A549 treated with AZD9567 at 1 μM for 4 hours (cell line): ENCODE data around the gene CYP26C1. TPM values are rescaled to one million over a fixed set of nuclear protein-coding genes. Genes with fewer than 3 reads are reported as not detected.

Source experiments
- total RNA-seq: library from RNA; stranded (reverse); fragments of 200-300 nt; extraction: Qiagen RNA extraction; gene quantifications from 5 replicates; pipeline ENCODE4 v1.2.3, GENCODE V29; 2022; ENCODE audit not compliant: insufficient read depth

The CYP26C1 gene
- total RNA-seq, result not detected in 5 replicates

DNA sequence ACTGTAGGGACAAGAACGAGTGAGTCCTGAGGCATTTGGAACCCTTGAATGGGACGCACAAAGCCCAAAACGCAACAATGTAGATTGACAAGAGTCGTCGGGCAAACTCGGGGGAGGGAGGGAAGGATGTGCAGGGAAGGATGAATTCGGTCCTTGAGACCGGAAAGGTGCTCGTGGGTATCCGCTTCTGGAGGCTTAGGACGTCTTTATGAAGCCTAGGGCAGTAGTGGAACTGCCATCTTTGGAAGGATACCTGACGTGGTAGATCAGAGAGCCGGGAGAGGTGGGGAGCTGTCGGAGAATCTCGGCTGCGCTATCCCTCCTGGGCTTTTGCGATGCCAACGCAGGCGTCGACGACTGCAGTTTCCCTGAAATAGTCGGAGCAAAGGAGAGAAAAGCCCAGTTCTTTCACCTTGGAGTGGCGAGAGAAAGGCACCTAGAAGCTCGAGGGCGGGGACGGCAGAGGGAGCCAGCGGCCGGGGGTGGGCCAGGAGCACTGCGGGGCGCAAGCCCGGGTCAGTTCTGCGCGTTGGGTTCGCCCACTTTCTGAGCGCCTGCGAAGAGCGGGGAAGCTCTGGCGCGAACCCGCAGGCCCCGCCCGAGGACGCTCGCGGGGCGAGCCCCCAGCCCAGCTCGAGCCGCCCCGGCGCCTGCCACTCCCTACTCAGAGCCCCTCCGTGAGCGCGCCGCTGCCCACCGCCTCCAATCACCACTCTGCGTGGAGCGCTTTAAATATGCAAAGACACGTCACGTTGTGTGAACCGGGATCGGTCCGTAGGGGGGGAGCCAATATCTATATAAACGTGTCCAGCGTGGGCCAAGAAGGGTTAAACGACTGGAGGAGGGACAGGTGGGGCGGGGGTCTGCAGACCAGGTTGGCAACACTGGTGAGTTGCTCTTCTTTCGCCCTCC lies at the start of gene CYP26C1:
CYP26C1 (plus strand) TSS at position 824 of the 912 bp plus-strand sequence. CDS start 466 bp downstream, outside the sequence.

GRCh38 chr10:93073539-93074146 lies 13.0 kb downstream of the CYP26C1 start, which contains the start of gene CYP26A1:
Gene CYP26A1 (plus strand): TSS chr10:93073893. CDS start chr10:93073935, 42 bp downstream.

Other genes starting within 250 kb of the CYP26C1 start
- gene EXOC6, start 212.3 kb upstream of the CYP26C1 start, total RNA-seq, result 12.4 to 36.2 TPM (median 16.5 TPM) in 5 replicates
- gene CYP26A1, start 13.1 kb downstream of the CYP26C1 start, total RNA-seq, result 1.4 to 2.3 TPM (median 1.9 TPM) in 5 replicates